Endothelial cell of umbilical vein (primary cell): ENCODE measurements around the gene MACF1. TPM values are rescaled to one million over a fixed set of nuclear protein-coding genes. Genes with fewer than 3 reads are reported as not detected.
A peak's percentile ranks its signal among the peaks of the same experiment; 100 is the strongest.

Source experiments
- BruUV-seq: library from RNA; stranded (reverse); fragments of 400-500 nt; replicated peaks from 2 replicates; lab custom pipeline; 2021; lab: Mats Ljungman, UMichigan
- CTCF ChIA-PET: fragments of 300-600, 350-600 bp; sonication (Branson Sonifier 250); formaldehyde crosslinking; loops from one replicate; lab custom pipeline; 2021; ENCODE audit warnings: antibody characterized with exemption, inconsistent platforms; lab: Charles Lee
- POLR2A ChIA-PET: fragments of 300-600, 350-600 bp; sonication (Branson Sonifier 250); formaldehyde crosslinking; loops from one replicate; lab custom pipeline; 2021; ENCODE audit warnings: antibody characterized with exemption, inconsistent platforms; lab: Charles Lee
- DNase-seq: peaks from one replicate; pipeline ENCODE4 v3.0.0-alpha.2; 2011; ENCODE audit warnings: low read depth, low spot score
- FAIRE-seq: peaks from 2 replicates; lab custom pipeline; 2011; peaks lifted over from hg19 to GRCh38; lab: Jason Lieb, UNC
- H2AFZ ChIP-seq: 2 replicates; pipeline ENCODE4 v1.6.0; 2012; ENCODE audit warnings: low read depth, low read length, control low read depth, inconsistent platforms
- H3K27ac ChIP-seq: 2 replicates; pipeline ENCODE4 v1.5.1; 2011; ENCODE audit warnings: low read depth, mild to moderate bottlenecking, control low read depth, low read length, moderate library complexity; ENCODE audit not compliant: insufficient read depth
- H3K27me3 ChIP-seq, 2 experiments: 2 replicates each; pipeline versions ENCODE4 v1.6.0 to v1.6.1; 2011; ENCODE audit warnings: low read length in 2 of 2, mixed read lengths in 1 of 2; ENCODE audit not compliant: control insufficient read depth in 2 of 2, insufficient read depth in 2 of 2
- H3K36me3 ChIP-seq, 2 experiments: 2 replicates in 1 of 2; 3 replicates in 1 of 2; pipeline ENCODE4 v1.5.1; 2011; ENCODE audit warnings: low read length in 2 of 2, mild to moderate bottlenecking in 1 of 2, moderate library complexity in 1 of 2; ENCODE audit not compliant: control insufficient read depth in 2 of 2, insufficient read depth in 2 of 2; ENCODE audit errors: extremely low read depth in 1 of 2
- H3K4me1 ChIP-seq: 3 replicates; pipeline ENCODE4 v1.5.1; 2011; ENCODE audit warnings: mild to moderate bottlenecking, low read length; ENCODE audit not compliant: control insufficient read depth, insufficient read depth; ENCODE audit errors: extremely low read depth
- H3K4me2 ChIP-seq: 2 replicates; pipeline ENCODE4 v1.6.1; 2011; ENCODE audit warnings: low read length, control low read depth, mixed read lengths; ENCODE audit not compliant: insufficient read depth
- H3K4me3 ChIP-seq, 3 experiments: fragments of 200-600 bp in 1 of 3; sonication (generic), shearing (Covaris generic) in 1 of 3; replicated peaks in 1 of 3; 2 replicates each; pipeline ENCODE4 v1.5.1; 2011 to 2016; ENCODE audit warnings: control low read depth in 3 of 3, low read length in 3 of 3, mild to moderate bottlenecking in 2 of 3, inconsistent platforms in 1 of 3, low read depth in 1 of 3, moderate library complexity in 1 of 3; ENCODE audit not compliant: insufficient read depth in 1 of 3
- H3K79me2 ChIP-seq: 2 replicates; pipeline ENCODE4 v1.6.0; 2012; ENCODE audit warnings: low read length, inconsistent platforms; ENCODE audit not compliant: control insufficient read depth, insufficient read depth
- H3K9ac ChIP-seq: replicated peaks from 2 replicates; pipeline ENCODE3; 2011; ENCODE audit warnings: low read length, control low read depth; ENCODE audit not compliant: insufficient read depth; ENCODE audit errors: extremely low read depth
- H3K9me1 ChIP-seq: replicated peaks from 3 replicates; pipeline ENCODE4 v1.6.0; 2011; ENCODE audit warnings: mild to moderate bottlenecking, low read length; ENCODE audit not compliant: control insufficient read depth, insufficient read depth; ENCODE audit errors: extremely low read depth
- H3K9me3 ChIP-seq: replicated peaks from 2 replicates; pipeline ENCODE4 v1.5.1; 2012; ENCODE audit warnings: low read length, inconsistent platforms; ENCODE audit not compliant: control insufficient read depth, insufficient read depth
- H4K20me1 ChIP-seq: replicated peaks from 2 replicates; pipeline ENCODE3; 2011; ENCODE audit warnings: mild to moderate bottlenecking, low read length; ENCODE audit not compliant: control insufficient read depth, insufficient read depth; ENCODE audit errors: extremely low read depth
- CTCF ChIP-seq, 2 donors: IDR thresholded peaks; 1 replicate in 1 of 2; 2 replicates in 1 of 2; pipeline ENCODE4 v1.5.1; 2011; ENCODE audit warnings: low read length in 2 of 2, mild to moderate bottlenecking in 2 of 2, moderate library complexity in 2 of 2, control low read depth in 1 of 2, inconsistent platforms in 1 of 2, low read depth in 1 of 2; ENCODE audit not compliant: insufficient read depth in 1 of 2; ENCODE audit errors: extremely low read depth in 1 of 2
- EZH2 ChIP-seq: IDR thresholded peaks from 2 replicates; pipeline ENCODE4 v1.6.1; 2012; ENCODE audit warnings: borderline replicate concordance, low read depth, mild to moderate bottlenecking, moderate library complexity, low read length, inconsistent platforms; ENCODE audit not compliant: severe bottlenecking
- FOS ChIP-seq: IDR thresholded peaks from 2 replicates; pipeline ENCODE4 v1.6.1; 2011; ENCODE audit warnings: mild to moderate bottlenecking, low read length, moderate library complexity, borderline replicate concordance; ENCODE audit not compliant: insufficient read depth
- GATA2 ChIP-seq: IDR thresholded peaks from 2 replicates; pipeline ENCODE4 v1.7.0; 2011; ENCODE audit warnings: low read depth, mild to moderate bottlenecking, moderate library complexity, mixed read lengths, low read length; ENCODE audit not compliant: insufficient read length, insufficient read depth
- JUN ChIP-seq: IDR thresholded peaks from 2 replicates; pipeline ENCODE4 v1.6.1; 2011; ENCODE audit warnings: borderline replicate concordance, low read depth; ENCODE audit not compliant: insufficient read length, insufficient read depth
- MYC ChIP-seq: IDR thresholded peaks from one replicate; pipeline ENCODE4 v1.6.1; 2011; ENCODE audit warnings: mild to moderate bottlenecking, low read depth, low read length
- POLR2A ChIP-seq: IDR thresholded peaks from 2 replicates; pipeline ENCODE4 v1.6.1; 2012; ENCODE audit warnings: low read depth, mild to moderate bottlenecking, control low read depth, low read length
- POLR2AphosphoS5 ChIP-seq: IDR thresholded peaks from 2 replicates; pipeline ENCODE4 v1.6.1; 2012; ENCODE audit warnings: low read depth, mild to moderate bottlenecking, control low read depth, low read length, moderate library complexity; ENCODE audit not compliant: insufficient read depth
- dilution Hi-C: fragments of 300-500 bp; cut with MboI; formaldehyde crosslinking; loops from one replicate; pipeline ENCODE4 v1.15.0; 2019; ENCODE audit warnings: low sequenced_read_pairs; ENCODE audit not compliant: extremely low pct_ligation_motif_present
- intact Hi-C: fragments of 100-400 bp; cut with micrococcal nuclease; formaldehyde crosslinking; loops from one replicate; pipeline ENCODE4 v1.10.0; 2022
- polyA plus RNA-seq, 4 experiments: library from polyadenylated mRNA; depleted of rRNA in 3 of 4; stranded (reverse) in 3 of 4; unstranded in 1 of 4; fragments of >200 nt; gene quantifications; 2 replicates each; pipeline versions ENCODE4 v1.2.1 to v1.2.3, GENCODE V29; 2011 to 2012; ENCODE audit warnings: missing spikeins in 1 of 4
- total RNA-seq: library from RNA; stranded (reverse); gene quantifications from 2 replicates; pipeline ENCODE4 v1.2.3, GENCODE V29; 2021
- TF ChIP-seq, protein P1 (sequence below): IDR thresholded peaks from 2 replicates; pipeline ENCODE4 v1.6.1; 2011; ENCODE audit not compliant: insufficient read depth, insufficient read length

Gene MACF1
- total and polyA plus RNA-seq, 2 donors (not counting 3 experiments of a cell fraction or from before 2014, with no cell fraction given): 122 to 587 TPM

DNA sequence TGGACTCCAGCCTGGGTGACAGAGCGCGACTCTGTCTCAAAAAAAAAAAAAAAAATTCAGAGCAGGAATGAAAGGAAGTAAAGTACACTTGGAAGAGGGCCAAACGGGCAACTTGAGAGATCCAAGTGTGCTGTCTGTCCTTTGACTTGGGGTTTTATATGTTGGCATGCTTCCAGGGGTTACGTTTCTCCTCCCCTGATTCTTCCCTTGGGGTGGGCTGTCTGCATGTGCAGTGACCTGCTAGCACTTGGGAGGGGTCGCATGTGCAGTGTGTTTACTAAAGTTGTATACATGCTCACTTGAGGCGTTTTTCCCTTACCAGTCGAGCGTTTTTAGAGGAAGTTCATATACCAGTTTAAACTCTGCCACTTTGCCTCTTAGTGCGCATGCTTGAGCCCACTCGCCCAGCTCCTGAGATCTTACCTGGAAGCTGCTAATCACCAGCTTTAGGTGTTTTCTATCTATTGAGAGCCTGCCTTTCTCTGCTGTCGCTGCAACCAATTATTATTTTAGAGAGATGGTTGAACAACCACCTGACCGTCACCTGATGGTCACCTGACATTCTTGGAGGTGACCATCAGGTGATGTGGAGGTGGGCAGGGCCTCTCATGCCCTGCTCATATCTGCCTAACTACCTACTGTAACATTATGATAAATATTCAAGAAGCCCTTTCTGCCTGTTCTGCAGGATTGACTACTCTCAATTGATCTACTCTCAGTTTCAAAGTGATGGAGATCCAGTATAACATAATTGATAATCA is 140.1 kb downstream of the MACF1 start:
- ChIA-PET CTCF (no interaction called here), POLR2A (no interaction called here)
- Histone ChIP-seq H3K4me1 (no peaks in the 10 kb centered on the region), H3K36me3 (peaks cover 28 to 29% of the 10 kb centered on the region in 2 experiments), H3K79me2 (no peaks in the 10 kb centered on the region), H3K9ac (no peak overlapping the region), H3K27ac (no peak overlapping the region), H4K20me1 (no peaks in the 10 kb centered on the region), H2AFZ (no peak overlapping the region), H3K9me3 (no peaks in the 10 kb centered on the region), H3K27me3 (no peaks in the 10 kb centered on the region), H3K4me3 (no peak overlapping the region), H3K4me2 (no peak overlapping the region), H3K9me1 (no peaks in the 10 kb centered on the region)
- intact Hi-C loops (no loop called here), dilution Hi-C loops (no loop called here)
- BruUV-seq: no TSS peak
- DNase-seq: no peak
- no peak for FAIRE-seq
- TF ChIP-seq JUN (no peak), CTCF (IDR thresholded peaks at IDR 0.05; ENCODE audit: extremely low read depth in 1 of 2, insufficient read depth in 1 of 2, low read depth in 1 of 2, low read length in 2 of 2) (no peak), MYC (no peak)

GRCh38 chr1:39346872-39347271 is 142.4 kb downstream of the MACF1 start:
- H3K4me2 ChIP-seq: no peak overlapping the region
- dilution Hi-C loops: no loop called here
- H3K27ac ChIP-seq: peak overlapping the region; percentile 12
- POLR2A ChIA-PET: no interaction called here
- H3K9ac ChIP-seq: no peak overlapping the region
- no peaks in the 10 kb centered on the region for H3K79me2 ChIP-seq
- no peaks in the 10 kb centered on the region for H3K27me3 ChIP-seq
- CTCF ChIA-PET: interaction anchor here (1.1 to 1.6 kb wide), 4 partner anchors 25 to 192 kb away, joined by 3 to 5 read pairs (median 3); no protein-coding TSS in a partner anchor
- H2AFZ ChIP-seq: no peak overlapping the region
- TF ChIP-seq, protein P1, sequence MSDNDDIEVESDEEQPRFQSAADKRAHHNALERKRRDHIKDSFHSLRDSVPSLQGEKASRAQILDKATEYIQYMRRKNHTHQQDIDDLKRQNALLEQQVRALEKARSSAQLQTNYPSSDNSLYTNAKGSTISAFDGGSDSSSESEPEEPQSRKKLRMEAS: no peak
- TF ChIP-seq EZH2 (no peak), FOS (no peak), POLR2AphosphoS5 (no peak), GATA2 (no peak), POLR2A (no peak), JUN (no peak), MYC (no peak), CTCF (IDR thresholded peaks at IDR 0.05; ENCODE audit: extremely low read depth in 1 of 2, insufficient read depth in 1 of 2, low read depth in 1 of 2, low read length in 2 of 2) (no peak)
- no peak overlapping the region for H3K4me3 ChIP-seq
- FAIRE-seq: no peak
- no TSS peak for BruUV-seq
- DNase-seq: no peak
- H3K36me3 ChIP-seq: peaks cover 31 to 33% of the 10 kb centered on the region in 2 experiments
- no peaks in the 10 kb centered on the region for H4K20me1 ChIP-seq
- H3K9me1 ChIP-seq: no peaks in the 10 kb centered on the region
- intact Hi-C loops: no loop called here
- H3K9me3 ChIP-seq: no peaks in the 10 kb centered on the region
- no peaks in the 10 kb centered on the region for H3K4me1 ChIP-seq
